B cell (primary cell): Measurements from ENCODE around the gene PCDHB7. TPM values are rescaled to one million over a fixed set of nuclear protein-coding genes. Genes with fewer than 3 reads are reported as not detected.
A peak's percentile ranks its signal among the peaks of the same experiment; 100 is the strongest.
"Not testable (repeated sequence)": the region's sequence is repeated elsewhere in the genome, so short reads cannot be mapped to it uniquely, and the experiment has no call there.

Experiments used
- ATAC-seq: fragments of 200-7000 bp; cut with Tn5 transposase; one replicate; pipeline ENCODE4 v1.10.0; 2021; ENCODE audit warnings: low read depth, mild to moderate bottlenecking, moderate number of reproducible peaks, moderate library complexity
- CTCF ChIA-PET: fragments of 350-600 bp; sonication (Branson Sonifier 250); formaldehyde crosslinking; loops from one replicate; lab custom pipeline; 2021; ENCODE audit warnings: antibody characterized with exemption, inconsistent platforms; lab: Charles Lee
- POLR2A ChIA-PET: fragments of 350-600 bp; sonication (Branson Sonifier 250); formaldehyde crosslinking; loops from one replicate; lab custom pipeline; 2021; ENCODE audit warnings: antibody characterized with exemption; lab: Charles Lee
- DNase-seq: peaks from one replicate; pipeline ENCODE4 v3.0.0; 2013
- H2AFZ ChIP-seq: 2 replicates; pipeline ENCODE4 v1.6.1; 2012; ENCODE audit warnings: mild to moderate bottlenecking, low read depth, low read length; ENCODE audit not compliant: insufficient read depth, poor library complexity, severe bottlenecking
- H3K27ac ChIP-seq, 2 donors: 1 replicate in 1 of 2; 2 replicates in 1 of 2; pipeline ENCODE4 v1.5.1; 2012 to 2013; ENCODE audit warnings: low read length in 2 of 2, mild to moderate bottlenecking in 2 of 2, moderate library complexity in 1 of 2
- H3K27me3 ChIP-seq, 4 experiments: fragments of 200-600 bp in 1 of 4; sonication (generic) in 1 of 4; replicated peaks in 1 of 4; 1 replicate in 2 of 4; 2 replicates in 2 of 4; pipeline versions ENCODE4 v1.6.1 to v1.7.0; 2013 to 2016; ENCODE audit warnings: low read length in 3 of 4, mild to moderate bottlenecking in 2 of 4, mixed read lengths in 1 of 4, moderate library complexity in 1 of 4; ENCODE audit not compliant: insufficient read depth in 4 of 4, control insufficient read depth in 3 of 4; ENCODE audit errors: control extremely low read depth in 1 of 4
- H3K36me3 ChIP-seq, 2 experiments: replicated peaks in 1 of 2; 1 replicate in 1 of 2; 2 replicates in 1 of 2; pipeline versions ENCODE4 v1.6.1 to v1.7.1; 2013; ENCODE audit warnings: low read length in 1 of 2; ENCODE audit not compliant: insufficient read depth in 2 of 2, control insufficient read depth in 1 of 2; ENCODE audit errors: control extremely low read depth in 1 of 2, extremely low read depth in 1 of 2
- H3K4me1 ChIP-seq, 2 donors: fragments of 200-600 bp in 1 of 2; sonication (generic) in 1 of 2; 1 replicate in 1 of 2; 2 replicates in 1 of 2; pipeline versions ENCODE4 v1.5.1 to v1.6.1; 2013 to 2017; ENCODE audit warnings: low read length in 2 of 2; ENCODE audit not compliant: control insufficient read depth in 2 of 2, insufficient read depth in 2 of 2
- H3K4me2 ChIP-seq: replicated peaks from 2 replicates; pipeline ENCODE3; 2012; ENCODE audit warnings: mild to moderate bottlenecking, low read depth, low read length; ENCODE audit not compliant: poor library complexity, severe bottlenecking
- H3K4me3 ChIP-seq, 5 experiments: fragments of 200-600 bp in 1 of 5; sonication (generic) in 1 of 5; 1 replicate in 3 of 5; 2 replicates in 2 of 5; pipeline versions ENCODE4 v1.5.1 to v1.7.0; 2011 to 2016; ENCODE audit warnings: low read length in 4 of 5, mild to moderate bottlenecking in 4 of 5, low read depth in 2 of 5, control low read depth in 1 of 5, moderate library complexity in 1 of 5; ENCODE audit not compliant: insufficient read depth in 1 of 5; ENCODE audit errors: control extremely low read depth in 1 of 5, extremely low read depth in 1 of 5
- H3K79me2 ChIP-seq: fragments of 200-600 bp; sonication (generic); one replicate; pipeline ENCODE4 v1.6.0; 2016; ENCODE audit warnings: low read length; ENCODE audit not compliant: control insufficient read depth, insufficient read depth
- H3K9ac ChIP-seq: fragments of 200-600 bp; sonication (generic); 2 replicates; pipeline ENCODE4 v1.6.1; 2017; ENCODE audit warnings: mild to moderate bottlenecking, low read length, moderate library complexity
- H3K9me3 ChIP-seq, 3 donors: one replicate each; pipeline versions ENCODE4 v1.6.1 to v1.7.1; 2013; ENCODE audit warnings: low read length in 2 of 3; ENCODE audit not compliant: control insufficient read depth in 2 of 3, insufficient read depth in 1 of 3; ENCODE audit errors: control extremely low read depth in 1 of 3
- H4K20me1 ChIP-seq: 2 replicates; pipeline ENCODE4 v1.6.0; 2012; ENCODE audit warnings: mild to moderate bottlenecking, low read length; ENCODE audit not compliant: insufficient read depth, control insufficient read depth, poor library complexity, severe bottlenecking
- H3K27ac Mint-ChIP-seq: one replicate; pipeline ENCODE4 v1.8.0; 2021; ENCODE audit warnings: mixed read lengths
- H3K27me3 Mint-ChIP-seq: one replicate; pipeline ENCODE4 v1.8.0; 2021; ENCODE audit warnings: mixed read lengths
- H3K4me1 Mint-ChIP-seq: one replicate; pipeline ENCODE4 v1.8.0; 2021; ENCODE audit warnings: mixed read lengths
- H3K4me3 Mint-ChIP-seq: one replicate; pipeline ENCODE4 v1.8.0; 2021; ENCODE audit warnings: mixed read lengths
- H3K9me3 Mint-ChIP-seq: one replicate; pipeline ENCODE4 v1.8.0; 2022; ENCODE audit warnings: mixed read lengths; ENCODE audit not compliant: insufficient read depth
- CTCF ChIP-seq: fragments of 200-600 bp; IDR thresholded peaks from one replicate; pipeline ENCODE4 v1.8.0; 2022; ENCODE audit warnings: antibody characterized with exemption, mild to moderate bottlenecking
- EZH2 ChIP-seq: IDR thresholded peaks from 2 replicates; pipeline ENCODE4 v1.6.1; 2012; ENCODE audit warnings: borderline replicate concordance, low read depth, mild to moderate bottlenecking, moderate library complexity, low read length; ENCODE audit not compliant: insufficient read depth, poor library complexity, severe bottlenecking
- WGBS: methylation state at CpG from one replicate; pipeline ENCODE4 v1.1.5; 2013; ENCODE audit warnings: missing lambda C conversion rate; ENCODE audit not compliant: insufficient coverage; 5-methylcytosine and 5-hydroxymethylcytosine counted together
- intact Hi-C: fragments of 100-400 bp; cut with micrococcal nuclease; formaldehyde crosslinking; loops from one replicate; pipeline ENCODE4 v1.10.0; 2022
- polyA plus RNA-seq: library from polyadenylated mRNA; depleted of rRNA; stranded (reverse); fragments of >200 nt; gene quantifications from 2 replicates; pipeline ENCODE4 v1.2.3, GENCODE V29; 2012
- total RNA-seq, 2 donors: library from RNA; stranded (reverse); fragments of 120-200 nt in 1 of 2; gene quantifications; 1 replicate in 1 of 2; 2 replicates in 1 of 2; pipeline versions ENCODE4 v1.2.3 to v1.2.4, GENCODE V29; 2013 to 2022

Gene PCDHB7
- total and polyA plus RNA-seq, 2 donors (not counting 1 experiment from before 2014, with no cell fraction given): not detected

GRCh38 chr5:141196363-141196762, 23.9 kb downstream of the PCDHB7 start:
- H3K9me3 ChIP-seq: peaks cover 4 to 19% (median 19%) of the 10 kb centered on the region in 3 donors
- no peak for ATAC-seq
- no peak overlapping the region for H3K4me2 ChIP-seq
- ChIA-PET POLR2A (no interaction called here), CTCF (no interaction called here)
- H3K4me3 ChIP-seq: no peak overlapping the region
- no peak overlapping the region for H3K9ac ChIP-seq
- no peaks in the 10 kb centered on the region for H3K36me3 ChIP-seq
- Mint-ChIP-seq H3K4me3 (no peak overlapping the region), H3K4me1 (no peaks in the 10 kb centered on the region), H3K27me3 (peaks cover 19% of the 10 kb centered on the region), H3K27ac (no peak overlapping the region), H3K9me3 (peaks cover 9% of the 10 kb centered on the region)
- H3K27me3 ChIP-seq: peaks cover 0 to 8% (median 4%) of the 10 kb centered on the region in 4 experiments
- H3K79me2 ChIP-seq: no peaks in the 10 kb centered on the region
- intact Hi-C loops: no loop called here
- H4K20me1 ChIP-seq: no peaks in the 10 kb centered on the region
- no peak for TF ChIP-seq EZH2
- no peak for TF ChIP-seq CTCF
- no peak overlapping the region for H3K27ac ChIP-seq
- no CpG with 5 or more reads among the region's 3 CpGs for whole genome bisulfite sequencing
- no peaks in the 10 kb centered on the region for H3K4me1 ChIP-seq
- H2AFZ ChIP-seq: no peak overlapping the region
- no peak for DNase-seq

- Histone ChIP-seq H3K4me3 (no peak within 1 kb of the TSS), H3K9ac (no peak within 1 kb of the TSS), H4K20me1 (no peaks in the 10 kb centered on the region), H3K4me1 (no peaks in the 10 kb centered on the region), H2AFZ (peak within 1 kb of the TSS; percentile 16), H3K4me2 (no peak within 1 kb of the TSS), H3K27ac (no peak within 1 kb of the TSS), H3K9me3 (peaks cover 4 to 27% (median 16%) of the 10 kb centered on the region in 3 donors), H3K36me3 (no peaks in the 10 kb centered on the region), H3K79me2 (no peaks in the 10 kb centered on the region), H3K27me3 (peaks cover 0 to 8% (median 0%) of the 10 kb centered on the region in 4 experiments)
- ATAC-seq (no peak), DNase-seq (no peak)
- ChIA-PET POLR2A (no interaction called here), CTCF (interaction anchor here (0.8 to 1.4 kb wide), 2 partner anchors 358 to 364 kb away, joined by 3 to 5 read pairs; no protein-coding TSS in a partner anchor)
- Mint-ChIP-seq H3K4me3 (no peak within 1 kb of the TSS), H3K4me1 (no peaks in the 10 kb centered on the region), H3K27me3 (peaks cover 6% of the 10 kb centered on the region), H3K27ac (no peak within 1 kb of the TSS), H3K9me3 (peaks cover 6% of the 10 kb centered on the region)
- WGBS: 47% methylated on average over 15 of the region's 21 CpGs
- no peak for TF ChIP-seq CTCF
- TF ChIP-seq EZH2: no peak
- intact Hi-C loops: no loop called here
Measured at GRCh38 chr5:141199359-141200235, 27.2 kb downstream of the PCDHB7 start, which contains the start of gene PCDHB11. Gene PCDHB11, plus strand, starts transcription at chr5:141199627. Its CDS starts 148 bp downstream, at chr5:141199775.

- CTCF ChIA-PET, H3K4me3 Mint-ChIP-seq, POLR2A ChIA-PET, H3K27me3 ChIP-seq, H4K20me1 ChIP-seq, H3K4me1 ChIP-seq, H3K36me3 ChIP-seq, H3K9me3 Mint-ChIP-seq, H3K9ac ChIP-seq, H3K4me2 ChIP-seq, intact Hi-C loops, H3K4me1 Mint-ChIP-seq, H3K79me2 ChIP-seq, H3K27ac Mint-ChIP-seq, H3K27ac ChIP-seq, DNase-seq, H3K4me3 ChIP-seq, ATAC-seq, H2AFZ ChIP-seq, H3K27me3 Mint-ChIP-seq: not testable (repeated sequence)
- H3K9me3 ChIP-seq: peaks cover 4 to 25% (median 15%) of the 10 kb centered on the region in 3 donors
- WGBS: 38% methylated on average over 8 of the region's 38 CpGs
Measured at GRCh38 chr5:141201126-141201525, 28.7 kb downstream of the PCDHB7 start.
